ENCODE measurements around the gene PPP1R12B. TPM values are rescaled to one million over a fixed set of nuclear protein-coding genes. Genes with fewer than 3 reads are reported as not detected.
"Not testable (repeated sequence)": the region's sequence is repeated elsewhere in the genome, so short reads cannot be mapped to it uniquely, and the experiment has no call there.

PPP1R12B gene
- total RNA-seq, 1 experiment from 2014 or later, result 17.0 TPM

DNA sequence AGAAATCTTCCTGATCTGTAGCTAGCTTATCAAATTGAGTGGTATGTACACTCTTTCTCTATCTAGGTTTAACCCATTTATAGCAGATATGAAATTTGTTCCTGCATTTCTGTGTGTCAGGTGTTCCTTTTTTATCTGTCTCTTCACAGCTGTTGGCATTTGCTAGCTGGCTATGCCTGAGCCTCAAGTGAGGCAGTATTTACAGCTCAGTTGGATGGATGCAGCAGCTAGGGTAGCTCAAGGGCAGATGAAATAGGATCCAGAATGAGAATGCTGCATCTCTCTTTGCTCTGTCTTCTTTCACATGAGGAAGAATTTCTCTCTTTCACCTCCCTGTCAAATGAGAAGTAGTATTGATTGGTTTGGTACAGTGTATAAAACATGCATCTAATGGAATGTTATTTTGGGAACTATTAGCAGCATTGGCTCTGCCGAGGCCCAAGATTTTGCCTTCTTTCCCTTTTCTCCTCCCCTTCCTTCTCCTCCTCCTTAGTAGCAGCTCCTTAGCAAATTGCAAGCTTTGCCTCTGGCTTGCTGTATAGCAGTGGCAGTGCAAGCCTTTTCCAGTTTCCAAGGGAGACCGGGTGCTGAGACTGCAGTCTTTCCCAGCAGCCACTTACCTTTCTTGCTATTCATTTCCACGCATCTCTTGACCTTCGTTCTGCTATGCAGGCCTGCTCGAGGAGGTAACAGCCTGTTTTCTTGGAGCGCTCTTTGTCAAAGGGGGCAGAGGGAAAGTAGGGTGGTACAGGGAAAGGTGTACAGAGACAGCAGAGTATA, 125.0 kb downstream of the PPP1R12B start:
- CTCF ChIA-PET; H3K27me3 ChIP-seq (replicated peaks; ENCODE audit: insufficient read depth, low read depth, low read length, poor library complexity); DNase-seq (ENCODE audit: low spot score); intact Hi-C loops (cut with micrococcal nuclease; ENCODE audit: unreplicated experiment); H3K9me3 ChIP-seq (ENCODE audit: low read depth, low read length, poor library complexity, severe bottlenecking); H3K4me1 ChIP-seq (ENCODE audit: insufficient read depth, low read length, poor library complexity, severe bottlenecking); H3K27ac ChIP-seq (ENCODE audit: low read depth, low read length, poor library complexity, severe bottlenecking); H3K4me3 ChIP-seq (ENCODE audit: low read depth, low read length, poor library complexity, severe bottlenecking); POLR2A ChIA-PET (ENCODE audit: low non-redundant PET); BruUV-seq (replicated peaks); H3K36me3 ChIP-seq (ENCODE audit: insufficient read depth, low read length, poor library complexity, severe bottlenecking): not testable (repeated sequence)

DNA sequence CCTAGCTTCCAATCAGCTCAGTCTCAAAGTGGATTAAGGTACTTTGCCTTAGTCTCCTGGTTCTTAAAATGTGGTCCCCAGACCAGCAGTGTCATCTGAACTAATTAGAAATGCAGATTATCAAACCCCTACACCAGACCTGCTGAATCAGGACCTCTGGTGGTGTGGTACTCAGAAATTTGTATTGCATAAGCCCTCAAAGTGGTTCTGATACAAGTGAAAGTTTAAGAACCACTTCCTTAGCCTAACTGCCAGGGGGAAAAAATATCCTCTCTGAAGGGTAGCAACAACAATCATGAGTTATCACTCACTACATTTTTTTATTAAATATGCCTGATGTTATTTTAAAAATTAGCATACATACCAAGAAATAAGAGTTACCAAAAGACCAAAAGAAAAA, 131.2 kb downstream of the PPP1R12B start:
- CTCF ChIA-PET; H3K36me3 ChIP-seq (ENCODE audit: insufficient read depth, low read length, poor library complexity, severe bottlenecking); H3K9me3 ChIP-seq (ENCODE audit: low read depth, low read length, poor library complexity, severe bottlenecking); H3K27me3 ChIP-seq (replicated peaks; ENCODE audit: insufficient read depth, low read depth, low read length, poor library complexity); H3K4me3 ChIP-seq (ENCODE audit: low read depth, low read length, poor library complexity, severe bottlenecking); intact Hi-C loops (cut with micrococcal nuclease; ENCODE audit: unreplicated experiment); BruUV-seq (replicated peaks); H3K27ac ChIP-seq (ENCODE audit: low read depth, low read length, poor library complexity, severe bottlenecking); DNase-seq (ENCODE audit: low spot score); H3K4me1 ChIP-seq (ENCODE audit: insufficient read depth, low read length, poor library complexity, severe bottlenecking); POLR2A ChIA-PET (ENCODE audit: low non-redundant PET): not testable (repeated sequence)

DNA sequence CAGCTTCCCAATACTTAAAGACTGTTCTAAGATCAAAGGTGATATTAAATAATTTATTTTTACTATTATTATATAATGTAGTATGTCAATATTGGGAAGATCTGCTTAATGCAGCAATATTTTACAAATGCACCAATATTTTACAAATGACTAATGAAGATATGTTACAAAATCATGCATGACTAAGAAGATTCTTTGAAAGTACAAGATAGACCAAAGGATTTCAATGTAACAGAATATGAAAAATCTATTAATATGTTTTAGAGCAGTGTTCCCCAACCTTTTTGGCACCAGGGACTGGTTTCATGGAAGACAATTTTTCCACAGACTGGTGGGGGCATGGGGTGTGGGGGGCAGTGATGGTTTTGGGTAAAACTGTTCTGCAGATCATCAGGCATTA, 132.1 kb downstream of the PPP1R12B start:
- POLR2A ChIA-PET (ENCODE audit: low non-redundant PET); intact Hi-C loops (cut with micrococcal nuclease; ENCODE audit: unreplicated experiment); DNase-seq (ENCODE audit: low spot score); H3K9me3 ChIP-seq (ENCODE audit: low read depth, low read length, poor library complexity, severe bottlenecking); H3K36me3 ChIP-seq (ENCODE audit: insufficient read depth, low read length, poor library complexity, severe bottlenecking); H3K27me3 ChIP-seq (replicated peaks; ENCODE audit: insufficient read depth, low read depth, low read length, poor library complexity); CTCF ChIA-PET; H3K27ac ChIP-seq (ENCODE audit: low read depth, low read length, poor library complexity, severe bottlenecking); BruUV-seq (replicated peaks); H3K4me3 ChIP-seq (ENCODE audit: low read depth, low read length, poor library complexity, severe bottlenecking); H3K4me1 ChIP-seq (ENCODE audit: insufficient read depth, low read length, poor library complexity, severe bottlenecking): not testable (repeated sequence)

DNA sequence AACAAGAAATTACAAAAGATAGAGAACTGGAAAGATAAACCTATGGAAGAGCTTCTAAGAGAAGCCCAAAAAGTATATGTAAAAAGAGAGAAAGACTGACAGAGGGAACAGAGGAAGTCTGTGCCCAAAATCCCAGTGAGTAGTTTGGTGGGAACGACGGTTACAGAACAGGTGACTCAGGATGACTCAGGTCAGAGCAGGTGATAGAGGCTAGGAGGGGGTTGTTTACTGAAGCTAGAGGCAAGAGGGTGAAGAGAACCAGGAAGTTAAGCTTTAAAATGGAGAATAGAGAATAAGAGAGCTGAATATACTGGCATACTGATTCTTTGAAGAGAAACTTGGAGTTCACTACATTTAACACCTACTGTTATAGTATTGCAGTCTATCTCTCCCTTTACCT, 134.9 kb downstream of the PPP1R12B start:
- H3K27me3 ChIP-seq (replicated peaks; ENCODE audit: insufficient read depth, low read depth, low read length, poor library complexity); H3K27ac ChIP-seq (ENCODE audit: low read depth, low read length, poor library complexity, severe bottlenecking); H3K4me1 ChIP-seq (ENCODE audit: insufficient read depth, low read length, poor library complexity, severe bottlenecking); H3K4me3 ChIP-seq (ENCODE audit: low read depth, low read length, poor library complexity, severe bottlenecking); intact Hi-C loops (cut with micrococcal nuclease; ENCODE audit: unreplicated experiment); CTCF ChIA-PET; BruUV-seq (replicated peaks); H3K36me3 ChIP-seq (ENCODE audit: insufficient read depth, low read length, poor library complexity, severe bottlenecking); H3K9me3 ChIP-seq (ENCODE audit: low read depth, low read length, poor library complexity, severe bottlenecking); DNase-seq (ENCODE audit: low spot score): not testable (repeated sequence)
- POLR2A ChIA-PET (ENCODE audit: low non-redundant PET), result interaction anchor here (0.7 kb wide), 1 partner anchor 70 kb away, joined by 11 read pairs; no protein-coding TSS in a partner anchor

DNA sequence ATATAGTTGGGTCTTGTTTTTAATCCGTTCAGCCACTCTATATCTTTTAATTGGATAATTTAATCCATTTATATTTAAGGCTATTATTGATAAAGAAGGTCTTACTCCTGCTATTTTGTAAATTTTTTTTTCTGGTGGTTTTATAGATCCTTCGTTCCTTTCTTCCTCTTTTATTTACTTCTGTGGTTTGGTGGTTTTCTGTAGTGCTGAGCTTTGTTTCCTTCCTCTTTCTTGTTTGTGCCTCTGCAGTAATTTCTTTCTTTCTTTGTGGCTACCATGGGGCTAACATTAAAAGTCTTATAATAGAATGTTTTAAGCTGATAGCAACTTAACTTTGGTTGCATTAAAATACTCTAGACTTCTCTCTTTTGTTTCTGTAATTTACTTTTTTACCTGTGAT, 135.5 kb downstream of the PPP1R12B start:
- H3K4me1 ChIP-seq (ENCODE audit: insufficient read depth, low read length, poor library complexity, severe bottlenecking); BruUV-seq (replicated peaks); POLR2A ChIA-PET (ENCODE audit: low non-redundant PET); H3K9me3 ChIP-seq (ENCODE audit: low read depth, low read length, poor library complexity, severe bottlenecking); H3K36me3 ChIP-seq (ENCODE audit: insufficient read depth, low read length, poor library complexity, severe bottlenecking); H3K27me3 ChIP-seq (replicated peaks; ENCODE audit: insufficient read depth, low read depth, low read length, poor library complexity); DNase-seq (ENCODE audit: low spot score); H3K4me3 ChIP-seq (ENCODE audit: low read depth, low read length, poor library complexity, severe bottlenecking); H3K27ac ChIP-seq (ENCODE audit: low read depth, low read length, poor library complexity, severe bottlenecking); intact Hi-C loops (cut with micrococcal nuclease; ENCODE audit: unreplicated experiment); CTCF ChIA-PET: not testable (repeated sequence)

DNA sequence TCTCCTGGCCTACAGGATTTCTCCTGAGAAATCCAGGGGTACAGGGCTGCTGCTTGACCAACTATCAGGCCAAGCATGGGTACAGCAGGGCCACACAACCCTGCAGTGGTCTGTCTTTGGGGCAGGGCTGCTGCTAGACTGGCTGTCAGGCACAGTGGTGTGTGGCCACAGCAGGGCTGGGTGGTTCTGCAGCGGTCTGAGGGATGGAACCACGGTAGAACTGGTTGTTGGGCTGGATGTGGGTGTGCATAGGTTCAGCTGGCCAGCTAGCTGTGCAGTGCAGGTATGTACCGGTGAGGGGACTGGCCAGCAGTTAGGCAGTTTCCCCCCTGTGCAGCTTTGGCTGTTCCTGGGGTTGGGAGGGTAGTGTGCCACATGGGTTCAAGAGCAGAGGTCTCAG, 136.3 kb downstream of the PPP1R12B start:
- H3K9me3 ChIP-seq (ENCODE audit: low read depth, low read length, poor library complexity, severe bottlenecking); H3K27ac ChIP-seq (ENCODE audit: low read depth, low read length, poor library complexity, severe bottlenecking); BruUV-seq (replicated peaks); H3K36me3 ChIP-seq (ENCODE audit: insufficient read depth, low read length, poor library complexity, severe bottlenecking); intact Hi-C loops (cut with micrococcal nuclease; ENCODE audit: unreplicated experiment); CTCF ChIA-PET; H3K27me3 ChIP-seq (replicated peaks; ENCODE audit: insufficient read depth, low read depth, low read length, poor library complexity); DNase-seq (ENCODE audit: low spot score); H3K4me1 ChIP-seq (ENCODE audit: insufficient read depth, low read length, poor library complexity, severe bottlenecking); H3K4me3 ChIP-seq (ENCODE audit: low read depth, low read length, poor library complexity, severe bottlenecking); POLR2A ChIA-PET (ENCODE audit: low non-redundant PET): not testable (repeated sequence)

DNA sequence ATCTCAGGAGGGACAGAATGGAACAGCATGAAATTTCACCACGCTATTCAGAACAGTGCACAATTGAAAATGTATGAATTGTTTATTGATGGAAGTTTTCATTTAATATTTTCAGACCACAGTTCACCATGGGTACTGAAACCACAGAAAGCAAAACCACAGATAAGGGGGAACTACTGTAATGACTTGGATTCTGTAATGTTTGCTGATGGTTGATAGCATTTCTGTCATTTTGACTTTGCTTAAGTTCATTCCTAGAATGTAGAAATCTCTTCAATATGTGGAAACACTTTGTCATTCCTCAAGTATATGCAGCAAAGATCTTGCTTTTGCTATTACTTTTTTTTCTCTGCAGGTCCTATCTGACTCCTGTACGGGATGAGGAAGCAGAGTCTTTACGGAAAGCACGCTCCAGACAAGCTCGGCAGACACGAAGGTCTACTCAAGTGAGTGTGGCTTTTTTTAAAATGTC, 139.7 kb downstream of the PPP1R12B start:
- POLR2A ChIA-PET (ENCODE audit: low non-redundant PET); H3K9me3 ChIP-seq (ENCODE audit: low read depth, low read length, poor library complexity, severe bottlenecking); H3K27ac ChIP-seq (ENCODE audit: low read depth, low read length, poor library complexity, severe bottlenecking); DNase-seq (ENCODE audit: low spot score); H3K27me3 ChIP-seq (replicated peaks; ENCODE audit: insufficient read depth, low read depth, low read length, poor library complexity); BruUV-seq (replicated peaks); H3K4me1 ChIP-seq (ENCODE audit: insufficient read depth, low read length, poor library complexity, severe bottlenecking); H3K36me3 ChIP-seq (ENCODE audit: insufficient read depth, low read length, poor library complexity, severe bottlenecking); CTCF ChIA-PET; intact Hi-C loops (cut with micrococcal nuclease; ENCODE audit: unreplicated experiment); H3K4me3 ChIP-seq (ENCODE audit: low read depth, low read length, poor library complexity, severe bottlenecking): not testable (repeated sequence)

DNA sequence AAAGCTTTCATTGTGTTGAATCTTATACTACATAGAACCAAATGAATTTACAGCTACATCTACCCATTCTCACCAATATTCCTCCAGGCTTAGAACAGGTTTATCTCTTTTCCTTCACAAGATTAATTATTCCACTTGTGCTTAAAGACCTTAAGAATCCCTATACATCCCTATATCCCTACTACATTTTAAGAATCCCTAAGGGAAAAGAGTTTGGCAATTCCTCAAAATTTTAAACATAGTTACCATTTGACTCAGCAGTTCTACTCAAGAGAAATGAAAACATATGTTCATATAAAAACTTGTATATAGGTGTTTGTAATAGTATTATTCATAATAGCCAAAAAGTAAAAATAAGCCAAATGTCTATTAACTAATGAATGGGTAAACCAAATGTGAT, 140.6 kb downstream of the PPP1R12B start:
- intact Hi-C loops (cut with micrococcal nuclease; ENCODE audit: unreplicated experiment); CTCF ChIA-PET; DNase-seq (ENCODE audit: low spot score); H3K36me3 ChIP-seq (ENCODE audit: insufficient read depth, low read length, poor library complexity, severe bottlenecking); H3K9me3 ChIP-seq (ENCODE audit: low read depth, low read length, poor library complexity, severe bottlenecking); H3K4me3 ChIP-seq (ENCODE audit: low read depth, low read length, poor library complexity, severe bottlenecking); H3K27ac ChIP-seq (ENCODE audit: low read depth, low read length, poor library complexity, severe bottlenecking); H3K4me1 ChIP-seq (ENCODE audit: insufficient read depth, low read length, poor library complexity, severe bottlenecking); BruUV-seq (replicated peaks); H3K27me3 ChIP-seq (replicated peaks; ENCODE audit: insufficient read depth, low read depth, low read length, poor library complexity); POLR2A ChIA-PET (ENCODE audit: low non-redundant PET): not testable (repeated sequence)

Measured in A673 (cell line).